DND-41 (cell line): ENCODE results near the gene CERS6.

Source experiments
- CTCF ChIP-seq: IDR thresholded peaks from 2 replicates; pipeline ENCODE4 v1.5.1; 2012; ENCODE audit warnings: borderline replicate concordance, low read length, moderate library complexity, mild to moderate bottlenecking; ENCODE audit not compliant: poor library complexity, severe bottlenecking; ENCODE audit errors: extremely low read depth
- EZH2 ChIP-seq: IDR thresholded peaks from 3 replicates; pipeline ENCODE4 v1.6.1; 2012; ENCODE audit warnings: borderline replicate concordance, low read depth, mild to moderate bottlenecking, moderate library complexity, low read length, inconsistent platforms; ENCODE audit not compliant: severe bottlenecking

GRCh38 chr2:168543037-168543436 lies 87.0 kb downstream of the CERS6 start:
- TF ChIP-seq CTCF (no peak), EZH2 (no peak)
